Measurements from ENCODE around the gene UPK3A.

The UPK3A gene
- total RNA-seq = 0 reads per million in 2 donors

DNA sequence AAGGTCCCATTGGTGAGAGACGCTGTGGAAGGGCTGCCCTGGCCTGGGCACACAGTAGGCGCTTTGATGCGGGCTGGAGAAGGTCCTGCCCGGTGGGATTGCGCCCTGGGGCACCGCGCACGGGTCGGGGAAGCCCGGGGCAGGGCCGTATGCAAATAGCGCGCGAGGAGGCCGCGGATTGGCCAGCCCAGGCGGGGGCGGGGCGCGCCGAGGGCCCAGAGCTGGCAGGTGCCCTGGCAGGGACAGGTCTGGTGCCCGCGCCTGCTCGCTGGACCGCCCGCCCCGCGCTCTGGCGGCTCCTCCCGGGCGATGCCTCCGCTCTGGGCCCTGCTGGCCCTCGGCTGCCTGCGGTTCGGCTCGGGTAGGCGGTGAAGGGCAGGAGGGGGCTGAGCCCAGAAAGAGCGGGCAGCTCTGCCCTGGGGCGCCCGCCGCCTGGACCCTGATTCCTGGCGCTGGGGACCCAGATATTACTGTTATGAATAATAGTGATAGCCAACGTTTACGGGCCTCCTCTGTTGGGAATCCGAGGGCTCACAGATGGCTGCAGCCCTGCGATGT lies at the start of gene UPK3A:
UPK3A (plus strand) TSS at position 245 of the 558 bp plus-strand sequence; CDS start at position 310, 65 bp downstream.
- peak; percentile 23 to 61 (median 42) for DNase-seq

DNA sequence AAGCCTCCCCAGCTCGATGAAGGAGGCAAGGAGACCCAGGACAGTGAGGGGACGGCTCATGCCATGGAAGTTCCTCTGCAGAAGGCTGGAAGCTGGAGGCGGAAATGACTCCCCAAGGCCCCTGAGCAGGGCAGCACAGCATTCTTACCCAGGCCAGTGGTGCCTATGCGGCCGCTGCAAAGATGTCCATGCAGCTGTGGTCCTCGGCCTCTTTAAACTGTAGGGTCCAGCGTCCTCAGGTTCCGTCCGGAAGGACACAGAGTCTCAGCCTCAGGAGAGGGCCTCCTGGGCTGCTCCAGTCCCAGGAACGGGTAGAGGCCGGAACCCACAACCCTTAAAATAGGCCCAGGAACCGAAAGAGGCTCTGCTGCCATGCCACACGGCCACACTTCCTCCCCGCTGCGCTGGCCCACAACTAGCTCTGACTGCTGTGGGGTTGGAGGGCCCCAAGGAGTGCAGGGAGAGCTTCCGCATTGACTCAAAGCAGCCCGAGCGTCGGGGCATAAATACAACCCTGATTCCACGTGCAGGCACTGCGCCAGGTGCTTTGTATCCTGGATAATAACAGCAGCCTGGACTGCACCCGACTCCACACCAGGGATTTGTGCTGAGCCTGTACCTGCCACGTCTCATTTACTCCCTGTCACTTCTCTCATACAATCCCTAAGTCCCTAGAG lies 49.5 kb upstream of the UPK3A start:
- DNase-seq = peak in 1 of 5 experiments; percentile 35

DNA sequence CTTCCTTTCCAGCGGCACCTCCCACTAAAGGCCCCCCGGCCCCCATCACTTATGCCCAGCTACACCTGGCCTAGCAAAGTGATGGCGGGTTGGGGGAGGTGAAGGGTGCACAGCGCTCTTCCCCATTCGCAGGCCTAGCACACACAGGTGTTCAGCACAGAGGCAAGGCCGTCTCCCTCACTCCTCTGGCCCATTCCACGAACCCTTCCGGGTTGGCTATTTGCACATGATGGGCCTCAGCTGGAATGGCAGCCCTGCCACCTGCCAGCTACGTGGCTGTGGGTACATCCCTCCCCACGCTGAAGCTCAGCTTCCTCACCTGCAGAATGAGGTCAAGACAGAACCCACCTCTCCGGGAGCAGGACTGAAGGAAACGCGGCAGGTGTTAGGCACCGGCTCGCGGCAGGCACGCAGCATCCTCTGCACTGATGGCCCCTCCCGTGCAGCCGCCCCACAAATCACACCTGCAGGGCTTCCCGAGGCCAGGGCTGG lies 48.9 kb upstream of the UPK3A start:
- DNase-seq = no peak

DNA sequence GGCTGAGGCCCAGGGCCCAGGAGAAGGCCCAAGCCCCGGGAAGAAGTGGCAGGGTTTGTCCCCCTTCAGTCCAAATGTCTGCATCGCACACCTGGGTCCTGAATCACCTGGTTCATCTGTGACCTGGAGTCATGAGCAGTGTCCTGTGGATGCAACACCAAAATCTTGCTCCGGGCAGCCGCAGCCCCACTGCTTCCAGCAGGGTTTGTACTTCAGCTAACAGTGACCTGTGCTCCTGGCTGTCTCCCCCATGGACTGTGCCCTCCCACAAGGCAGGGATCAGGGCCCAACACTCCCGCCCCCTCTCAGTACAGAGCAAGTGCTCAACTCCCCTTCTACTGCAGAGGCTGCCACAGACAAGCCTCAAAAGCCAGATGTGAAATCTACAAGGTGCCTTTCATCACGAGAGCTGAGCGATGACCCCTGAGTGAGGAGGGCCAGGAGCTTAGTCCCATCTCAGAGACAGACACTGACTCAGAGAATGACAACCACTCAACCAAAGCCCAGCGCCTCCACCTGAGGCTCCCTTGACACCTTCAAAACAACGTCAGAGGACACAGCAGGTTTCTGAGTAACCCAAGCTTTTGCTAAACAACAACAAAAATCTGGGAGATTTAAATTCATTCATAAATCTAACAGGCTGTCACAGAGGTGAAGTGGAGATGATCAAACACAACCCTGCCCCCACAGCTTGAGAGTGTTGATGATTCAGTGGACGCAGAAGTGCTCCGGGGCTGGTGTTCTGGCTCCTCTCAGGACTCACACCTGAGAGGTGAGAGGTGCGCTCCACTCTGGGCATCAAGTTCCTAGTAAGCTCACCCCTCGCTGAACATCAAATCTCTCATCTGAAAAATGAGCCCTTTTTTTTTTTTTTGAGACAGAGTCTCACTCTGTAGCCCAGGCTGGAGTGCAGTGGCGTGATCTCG lies 47.4 kb upstream of the UPK3A start:
- no peak for DNase-seq

DNA sequence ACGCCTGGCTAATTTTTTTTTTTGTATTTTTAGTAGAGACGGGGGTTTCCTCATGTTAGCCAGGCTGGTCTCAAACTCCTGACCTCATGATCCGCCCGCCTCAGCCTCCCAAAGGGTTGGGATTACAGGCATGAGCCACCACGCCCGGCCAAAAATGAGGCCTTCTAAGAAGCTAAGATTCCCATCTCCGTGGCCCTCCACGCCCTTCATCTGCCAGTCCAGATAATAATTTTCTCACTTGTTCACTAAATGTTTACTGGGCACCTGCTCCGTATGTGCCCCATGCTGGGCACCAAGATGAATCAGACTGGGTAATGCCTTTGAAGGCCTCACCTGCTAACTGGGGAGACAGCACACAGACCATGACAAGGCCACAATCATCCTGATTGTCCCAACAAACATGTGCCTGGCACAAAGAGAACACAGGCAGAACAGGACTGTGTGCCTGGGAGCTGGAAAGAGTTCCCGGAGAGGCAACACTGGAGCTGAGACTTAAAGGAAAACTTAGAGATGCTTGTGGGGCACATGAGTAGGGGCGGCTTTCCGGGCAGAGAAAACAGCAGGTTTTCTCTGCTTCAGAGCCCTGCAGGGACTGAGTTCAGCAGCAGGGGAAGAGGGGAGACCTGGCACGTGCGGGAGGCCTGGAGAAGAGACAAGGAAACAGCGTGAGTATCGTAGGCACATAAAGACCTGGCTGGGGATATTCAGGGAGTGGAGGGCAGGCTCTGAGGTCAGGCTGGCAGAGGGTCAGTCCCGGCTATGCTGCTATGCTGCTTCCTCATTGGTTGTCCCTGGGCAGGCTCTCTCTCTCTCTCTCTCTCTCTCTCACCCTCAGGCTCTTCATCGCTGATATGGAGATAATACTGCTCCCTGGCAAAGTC lies 46.4 kb upstream of the UPK3A start:
- DNase-seq = no peak

DNA sequence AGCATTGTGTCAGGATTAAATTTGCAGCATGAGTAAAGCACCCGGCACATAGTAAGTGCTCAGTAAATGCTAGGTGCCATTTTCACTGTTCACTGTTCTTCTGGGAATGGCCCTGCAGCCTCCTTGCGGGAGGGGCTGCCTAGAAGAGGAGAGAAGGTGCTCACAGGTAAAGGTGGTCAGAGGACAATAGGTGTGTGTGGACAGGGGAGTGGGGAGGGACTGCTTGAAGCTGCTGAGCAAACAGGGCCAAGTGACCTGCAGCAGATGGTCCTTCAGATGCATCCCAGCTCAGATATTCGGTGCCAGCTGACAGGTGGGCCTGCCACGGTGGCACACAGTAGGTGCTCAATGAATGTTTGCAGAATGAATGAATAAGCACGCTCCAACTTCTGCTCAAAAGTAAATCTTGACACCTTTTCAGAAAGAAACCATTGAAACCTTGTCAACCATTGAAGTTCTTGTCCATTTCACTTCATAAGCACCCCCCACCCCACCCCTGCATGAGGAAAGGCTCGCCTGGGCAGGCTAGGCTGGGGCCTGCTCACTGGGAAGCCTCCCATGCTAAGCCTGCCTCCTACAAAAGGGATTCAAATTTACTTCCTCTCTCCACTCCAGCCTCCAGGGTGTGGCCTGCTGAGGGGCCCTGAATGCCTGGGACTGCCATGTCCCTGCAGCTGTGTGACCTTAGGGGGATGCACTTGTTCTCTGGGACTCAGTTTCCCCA lies 45.6 kb upstream of the UPK3A start:
- DNase-seq = no peak

DNA sequence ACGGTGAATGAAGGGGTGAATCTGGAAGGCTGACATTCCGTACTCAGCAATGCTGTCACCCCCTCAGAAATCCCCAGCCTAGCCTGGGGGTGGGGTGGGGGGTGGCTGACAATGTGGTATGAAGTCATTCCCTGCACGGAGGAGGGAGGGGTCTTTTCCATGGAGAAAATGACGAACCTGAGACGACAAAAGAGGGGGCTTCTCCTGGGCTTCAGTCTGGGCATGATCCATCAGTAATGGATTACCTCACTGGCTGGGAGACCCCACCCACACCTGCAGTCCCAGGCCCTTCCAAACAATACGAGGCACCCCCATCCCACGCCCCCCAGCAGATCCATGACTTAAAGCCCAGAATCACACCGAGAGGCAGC lies 45.1 kb upstream of the UPK3A start:
- DNase-seq = no peak

DNA sequence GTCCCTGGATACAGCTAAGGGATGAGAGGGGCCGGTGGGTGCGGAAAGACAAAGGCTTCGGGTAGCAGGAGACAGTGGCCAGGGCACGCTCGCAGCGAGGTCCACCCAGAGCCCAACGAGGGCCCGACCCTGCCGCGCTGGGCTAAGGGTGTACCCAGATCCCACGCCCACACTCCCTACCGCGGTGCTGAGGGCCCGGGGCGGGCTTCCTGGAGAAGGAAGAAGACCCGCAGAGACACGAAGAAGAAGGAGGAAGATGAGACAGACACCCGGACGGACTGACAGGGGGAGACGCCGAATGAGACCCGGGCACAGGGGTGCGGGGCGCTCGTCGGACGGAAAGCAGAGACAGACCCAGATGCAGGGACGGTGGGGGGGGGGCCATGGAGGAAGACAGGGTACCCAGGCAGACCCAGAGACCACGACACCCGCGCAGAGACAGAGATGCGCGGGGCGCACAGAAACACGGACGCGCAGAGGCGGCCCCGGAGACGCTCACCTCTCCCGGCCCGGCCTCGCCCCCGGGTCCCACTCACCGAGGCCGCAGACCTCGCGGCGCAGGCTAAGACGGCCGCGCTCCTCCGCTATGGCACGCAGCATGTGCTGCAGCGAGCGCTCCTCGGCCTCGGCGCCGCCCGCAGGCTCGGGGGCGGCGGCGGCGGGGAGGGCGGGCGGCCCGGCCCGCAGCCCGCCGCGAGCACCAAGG lies 44.5 kb upstream of the UPK3A start:
- peak in 2 of 5 experiments; percentile 8 to 68 for DNase-seq

DNA sequence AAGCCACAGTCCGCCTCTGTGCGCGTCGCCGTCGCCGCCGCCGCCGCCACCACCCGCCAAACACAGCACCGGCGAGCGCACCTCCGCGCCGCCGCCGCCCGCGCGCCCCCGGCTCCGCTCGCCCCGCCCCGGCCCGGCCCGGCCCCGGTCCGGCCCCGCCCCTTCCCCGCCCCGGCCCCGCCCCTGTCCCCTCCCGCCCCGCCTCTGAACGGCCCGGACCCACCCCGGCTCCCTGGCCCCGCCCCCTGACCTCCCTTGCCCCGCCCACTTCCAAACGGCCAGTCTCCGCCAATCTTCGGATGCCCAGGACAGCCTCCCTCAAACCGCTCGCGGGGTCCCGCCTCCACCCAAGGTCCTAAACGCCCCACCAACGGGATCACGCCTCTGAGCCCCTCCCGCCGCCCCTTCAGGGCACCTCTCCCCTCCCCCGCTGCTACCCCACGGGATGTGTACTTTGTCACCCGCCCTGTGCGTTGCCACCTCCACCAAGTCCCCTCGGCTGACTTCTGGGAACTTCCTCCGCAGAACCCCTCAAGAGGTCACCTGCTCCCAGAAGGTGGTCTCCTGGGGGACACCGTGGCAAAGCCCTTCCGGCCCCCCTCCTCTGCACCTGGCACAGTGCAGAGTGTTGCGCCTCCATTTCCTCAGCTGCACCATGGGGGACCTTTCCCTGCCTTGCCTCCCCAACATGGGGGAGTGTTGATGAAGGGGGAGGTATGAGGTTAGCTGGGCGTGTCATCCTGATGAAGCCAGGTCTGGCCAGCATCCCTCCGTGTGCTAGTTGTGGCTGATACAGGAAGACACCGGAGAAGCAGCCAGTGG lies 43.7 kb upstream of the UPK3A start, which contains the start of gene KIAA0930:
KIAA0930 (minus strand) TSS at position 85 of the 822 bp plus-strand sequence. CDS start 191 bp downstream, outside the sequence.
- DNase-seq = peak; percentile 66 to 82 (median 76)

DNA sequence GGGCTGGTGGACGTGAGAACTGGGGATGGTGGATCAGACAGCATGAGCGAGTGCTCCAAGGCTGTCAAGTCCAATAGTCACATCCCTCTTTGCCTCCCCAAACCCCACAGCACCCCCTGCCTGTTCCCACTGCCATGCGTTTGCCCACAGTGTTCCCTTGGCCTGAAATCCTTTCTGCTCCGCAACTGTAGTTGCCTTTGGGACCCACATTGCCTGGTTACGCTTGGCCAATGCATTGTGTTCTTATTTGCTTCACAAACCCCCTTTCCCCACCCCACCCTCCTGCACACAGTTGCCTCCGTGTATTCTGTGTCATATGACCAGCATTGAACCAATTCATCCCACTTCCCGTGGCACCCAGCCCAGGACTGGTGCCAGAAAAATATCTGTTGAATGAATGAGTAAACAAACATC lies 42.0 kb upstream of the UPK3A start:
- no peak for DNase-seq

DNA sequence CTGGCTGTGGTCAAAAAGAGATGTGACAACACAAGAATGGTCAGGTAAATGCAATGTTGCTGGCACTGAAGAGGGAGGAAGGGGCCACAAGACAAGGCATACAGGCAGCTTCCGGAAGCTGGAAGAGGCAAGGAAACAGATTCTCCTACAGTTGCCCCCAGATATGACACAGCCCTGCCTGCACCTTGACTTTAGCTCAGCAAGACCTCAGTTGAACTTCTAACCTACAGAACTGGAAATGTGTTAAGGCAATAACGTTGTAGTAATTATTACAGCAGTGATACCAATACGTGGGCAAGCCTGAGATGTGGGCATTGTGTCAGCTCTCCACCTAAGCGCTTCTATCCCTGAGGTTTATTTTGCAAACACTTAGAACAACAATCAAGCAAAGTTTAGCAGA lies 39.8 kb upstream of the UPK3A start:
- DNase-seq = no peak

DNA sequence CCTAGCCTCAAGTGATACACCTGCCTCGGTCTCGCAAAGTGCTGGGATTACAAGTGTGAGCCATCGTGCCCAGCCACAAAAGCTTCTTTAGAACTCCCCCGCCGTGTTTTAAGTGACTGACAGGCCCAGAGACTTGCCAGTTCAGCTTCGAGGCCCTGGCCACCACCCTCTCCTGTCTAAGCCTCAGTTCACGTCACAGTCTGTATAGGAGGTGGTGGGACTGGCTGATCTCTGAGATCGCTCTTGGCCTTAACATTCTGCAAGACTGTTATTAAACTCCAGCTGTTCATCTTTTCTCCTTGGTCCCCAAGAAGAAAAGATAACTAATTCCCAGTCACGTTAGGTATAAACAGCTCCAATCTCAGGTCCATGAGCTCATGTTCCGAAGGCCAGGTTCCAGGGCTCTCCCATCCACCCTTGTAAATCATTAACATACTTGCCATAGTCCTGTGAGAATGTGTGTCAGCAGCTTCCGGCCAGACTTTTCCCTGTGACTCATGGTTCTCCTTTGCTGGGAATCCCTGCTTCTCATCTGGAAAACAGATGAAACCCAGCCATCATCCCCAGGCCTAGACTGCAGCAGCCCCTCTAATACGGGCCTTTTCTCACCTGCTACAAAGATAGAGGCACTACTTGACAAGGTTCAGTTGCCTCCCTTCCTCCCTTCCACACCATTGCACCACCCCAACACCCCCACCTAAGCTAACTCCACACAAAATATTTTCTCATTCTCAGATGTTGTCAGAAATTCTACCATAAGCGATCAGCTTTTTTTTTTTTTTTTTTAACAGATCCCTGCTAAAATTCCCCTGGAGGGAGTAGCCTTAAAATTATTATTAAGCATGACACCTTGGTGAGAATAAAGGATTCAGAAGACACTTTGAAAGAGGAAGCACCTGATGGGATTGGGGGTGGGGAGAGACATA lies 38.4 kb upstream of the UPK3A start:
- DNase-seq = no peak

DNA sequence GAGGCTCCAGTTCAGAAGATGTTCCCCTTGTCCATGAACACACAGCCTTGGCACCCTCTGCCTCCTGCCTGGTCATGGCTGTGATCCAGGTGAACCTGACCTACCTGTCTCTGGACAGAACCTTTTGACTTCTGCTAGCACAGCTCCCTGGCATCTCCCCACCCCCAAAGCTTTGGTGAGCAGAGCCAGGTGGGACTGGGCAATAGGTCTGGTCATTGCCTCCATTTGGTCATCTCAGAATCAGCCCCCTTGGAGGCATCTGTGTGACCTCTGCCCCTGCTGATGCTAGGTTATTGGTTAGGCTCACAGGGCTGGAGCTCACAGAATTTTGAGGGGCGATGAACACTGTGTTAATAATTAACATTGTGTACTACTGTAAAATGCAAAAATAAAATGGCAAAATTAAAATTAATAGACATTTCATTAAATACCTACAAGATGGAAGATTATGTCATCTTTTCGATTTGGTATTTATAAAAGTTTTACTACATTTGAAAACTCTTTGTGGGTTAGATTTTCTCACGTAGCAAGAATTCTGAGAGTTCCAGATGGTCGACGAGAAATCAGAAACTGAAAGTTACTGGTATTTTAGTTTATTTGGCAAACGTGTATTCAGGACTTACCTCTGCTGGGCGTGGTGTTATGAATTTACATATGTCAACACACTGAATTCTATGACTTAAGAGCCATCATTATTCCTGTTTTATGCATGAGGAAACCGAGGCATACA lies 35.8 kb upstream of the UPK3A start:
- DNase-seq = peak in 1 of 5 experiments; percentile 32

DNA sequence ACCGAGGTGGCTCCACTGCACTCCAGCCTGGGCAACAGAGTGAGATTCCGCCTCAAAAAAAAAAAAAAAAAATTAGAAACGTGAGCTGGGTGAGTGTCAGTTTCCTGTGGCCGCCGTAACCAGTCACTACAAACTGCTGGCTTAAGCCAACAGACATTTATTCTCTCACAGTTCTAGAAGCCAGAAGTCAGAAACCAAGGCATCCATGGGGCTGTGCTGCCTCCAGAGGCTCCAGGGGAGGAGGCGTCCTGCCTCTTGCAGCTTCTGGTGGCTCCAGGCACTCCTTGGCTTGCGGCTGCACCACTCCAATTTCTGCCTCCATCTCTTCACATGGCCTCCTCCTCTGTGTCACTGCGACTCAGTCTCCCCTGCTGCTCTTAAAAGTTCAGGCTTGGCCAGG lies 32.9 kb upstream of the UPK3A start:
- DNase-seq = peak in 1 of 5 experiments; percentile 17

DNA sequence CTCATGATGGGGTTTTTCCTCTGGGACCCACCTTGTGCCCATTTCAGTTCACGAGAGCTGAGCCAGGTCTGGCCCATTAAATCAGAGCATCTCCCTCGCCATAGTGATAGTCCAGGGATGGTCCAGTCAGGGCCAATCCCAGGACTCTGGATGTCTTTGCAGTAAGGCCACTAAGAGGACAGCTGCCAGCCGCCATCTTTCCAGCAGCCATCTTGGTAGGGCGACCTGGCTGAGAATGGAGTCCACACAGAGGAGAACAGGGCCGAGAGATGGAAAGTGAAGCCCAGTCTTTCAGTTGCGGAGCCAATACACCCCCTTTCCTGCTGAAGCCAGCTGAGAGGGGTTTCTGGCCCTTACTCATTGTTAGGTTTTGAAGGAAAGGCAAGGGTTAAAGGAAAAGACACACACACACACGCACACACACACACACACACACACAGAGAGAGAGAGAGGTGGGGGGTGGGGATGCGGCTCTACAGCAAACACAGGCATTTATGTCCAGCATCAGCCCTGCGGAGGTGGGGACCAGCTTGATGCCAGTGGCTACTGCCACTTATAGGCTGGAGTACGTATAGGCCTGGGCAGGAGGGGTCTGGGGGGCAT lies 31.6 kb upstream of the UPK3A start:
- no peak for DNase-seq

DNA sequence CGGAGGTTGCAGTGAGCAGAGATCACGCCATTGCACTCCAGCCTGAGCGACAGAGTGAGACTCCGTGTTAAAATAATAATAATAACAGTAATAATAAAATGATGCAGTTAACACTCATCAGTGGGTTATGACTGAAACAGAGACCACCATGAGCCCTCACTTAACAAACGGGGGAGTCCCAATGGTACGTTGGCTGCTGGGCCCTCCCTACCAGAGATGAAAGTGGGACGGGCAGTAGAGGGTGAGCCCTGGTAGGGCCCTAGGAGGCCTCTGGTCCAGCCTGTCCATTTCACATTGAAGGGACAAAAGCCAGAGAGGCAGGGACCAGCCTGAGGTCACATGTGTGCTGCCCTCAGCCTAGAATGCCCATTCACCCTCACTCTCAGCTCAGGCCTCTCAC lies 30.4 kb upstream of the UPK3A start:
- no peak for DNase-seq

DNA sequence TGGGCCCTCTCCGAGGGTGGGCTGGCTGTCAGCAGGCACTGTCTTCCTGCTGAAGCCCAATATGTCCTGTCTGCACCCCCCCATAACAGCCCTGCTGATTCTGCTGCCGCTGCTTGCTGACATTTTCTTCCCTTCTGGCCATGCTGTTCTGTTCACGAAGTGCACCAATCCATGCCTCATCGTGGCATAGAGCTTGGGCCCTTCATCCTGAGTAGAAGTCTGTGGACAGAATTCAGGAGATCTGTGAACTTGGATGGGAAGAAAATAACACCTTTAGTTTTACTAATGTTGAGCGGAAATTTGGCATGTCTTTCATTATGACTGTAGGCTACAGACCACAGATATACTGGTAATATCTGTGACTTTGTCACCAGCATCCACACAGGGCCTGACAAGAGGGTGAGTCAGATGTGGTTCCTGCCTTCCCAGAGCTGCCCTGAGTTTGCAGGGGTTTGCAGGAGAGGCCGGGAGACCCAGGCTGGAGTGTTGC lies 29.9 kb upstream of the UPK3A start:
- peak in 1 of 5 experiments; percentile 76 for DNase-seq
